ENCODE measurements around the gene HLF. TPM values are rescaled to one million over a fixed set of nuclear protein-coding genes. Genes with fewer than 3 reads are reported as not detected.
A peak's percentile ranks its signal among the peaks of the same experiment; 100 is the strongest.

Gene HLF
- total and polyA plus RNA-seq, 2 donors (not counting 1 experiment from before 2014, with no cell fraction given), result 0.10 TPM; not detected in 1

- H3K4me3 Mint-ChIP-seq, result peak overlapping the region; percentile 83
- ATAC-seq (ENCODE audit: low read depth) (no peak), DNase-seq (no peak)
- no peak overlapping the region for H3K27ac ChIP-seq (ENCODE audit: low read length in 2 of 2)
- intact Hi-C loops (cut with micrococcal nuclease), result loop anchor here (1.0 kb wide), 1 partner anchor 26 kb away; the partner anchor contains the start of gene HLF
- H3K4me1 ChIP-seq (ENCODE audit: control insufficient read depth in 2 of 2, insufficient read depth in 2 of 2, low read length in 2 of 2), result peaks cover 23 to 24% of the 10 kb centered on the region in 2 donors
- peaks cover 27% of the 10 kb centered on the region for H3K27me3 Mint-ChIP-seq
- no peaks in the 10 kb centered on the region for H3K36me3 ChIP-seq (replicated peaks in 1 of 2; ENCODE audit: control extremely low read depth in 1 of 2, control insufficient read depth in 1 of 2, extremely low read depth in 1 of 2, insufficient read depth in 2 of 2, low read length in 1 of 2)
- H3K79me2 ChIP-seq (ENCODE audit: control insufficient read depth, insufficient read depth, low read length), result no peaks in the 10 kb centered on the region
- ChIA-PET POLR2A (no interaction called here), CTCF (interaction anchor here (0.8 to 1.5 kb wide), 3 partner anchors 10 to 244 kb away, joined by 3 to 4 read pairs (median 4); no protein-coding TSS in a partner anchor)
- H3K9me3 ChIP-seq (ENCODE audit: control extremely low read depth in 1 of 3, control insufficient read depth in 2 of 3, insufficient read depth in 1 of 3, low read length in 2 of 3), result peaks cover 0 to 4% (median 0%) of the 10 kb centered on the region in 3 donors
- no peaks in the 10 kb centered on the region for H4K20me1 ChIP-seq (ENCODE audit: control insufficient read depth, insufficient read depth, low read length, poor library complexity, severe bottlenecking)
- H3K4me2 ChIP-seq (replicated peaks; ENCODE audit: low read depth, low read length, poor library complexity, severe bottlenecking), result peak overlapping the region; percentile 73
- H3K9me3 Mint-ChIP-seq (ENCODE audit: insufficient read depth), result peaks cover 5% of the 10 kb centered on the region
- 26% methylated on average over 4 of the region's 6 CpGs for WGBS (ENCODE audit: insufficient coverage)
- H3K27ac Mint-ChIP-seq, result no peak overlapping the region
- peak overlapping the region in 4 of 5 experiments; percentile 35 to 69 (median 50) for H3K4me3 ChIP-seq (ENCODE audit: control extremely low read depth in 1 of 5, extremely low read depth in 1 of 5, insufficient read depth in 1 of 5, low read depth in 2 of 5, low read length in 4 of 5)
- peak overlapping the region; percentile 47 for H3K9ac ChIP-seq (ENCODE audit: low read length)
- H3K27me3 ChIP-seq (replicated peaks in 1 of 4; ENCODE audit: control extremely low read depth in 1 of 4, control insufficient read depth in 3 of 4, insufficient read depth in 4 of 4, low read length in 3 of 4), result peaks cover 0 to 39% (median 34%) of the 10 kb centered on the region in 4 experiments
- peaks cover 26% of the 10 kb centered on the region for H3K4me1 Mint-ChIP-seq
- H2AFZ ChIP-seq (ENCODE audit: insufficient read depth, low read depth, low read length, poor library complexity, severe bottlenecking), result peak overlapping the region; percentile 57
- TF ChIP-seq EZH2 (IDR thresholded peaks at IDR 0.05; ENCODE audit: borderline replicate concordance, insufficient read depth, low read depth, low read length, poor library complexity, severe bottlenecking), result no peak
These were observed 26.9 kb upstream of the HLF start for GRCh38 chr17:55237841-55238178.

GRCh38 chr17:55238179-55238930, 26.4 kb upstream of the HLF start:
- 1% methylated on average over 62 of the region's 68 CpGs for WGBS (ENCODE audit: insufficient coverage)
- H3K27me3 Mint-ChIP-seq, result peaks cover 29% of the 10 kb centered on the region
- CTCF ChIA-PET, result interaction anchor here (1.5 kb wide), 1 partner anchor 11 kb away, joined by 3 read pairs; no protein-coding TSS in a partner anchor
- Histone ChIP-seq H3K36me3 (replicated peaks in 1 of 2; ENCODE audit: control extremely low read depth in 1 of 2, control insufficient read depth in 1 of 2, extremely low read depth in 1 of 2, insufficient read depth in 2 of 2, low read length in 1 of 2) (no peaks in the 10 kb centered on the region), H3K4me1 (ENCODE audit: control insufficient read depth in 2 of 2, insufficient read depth in 2 of 2, low read length in 2 of 2) (peaks cover 23 to 24% of the 10 kb centered on the region in 2 donors), H4K20me1 (ENCODE audit: control insufficient read depth, insufficient read depth, low read length, poor library complexity, severe bottlenecking) (no peaks in the 10 kb centered on the region), H2AFZ (ENCODE audit: insufficient read depth, low read depth, low read length, poor library complexity, severe bottlenecking) (peak overlapping the region; percentile 57), H3K27ac (ENCODE audit: low read length in 2 of 2) (no peak overlapping the region), H3K9me3 (ENCODE audit: control extremely low read depth in 1 of 3, control insufficient read depth in 2 of 3, insufficient read depth in 1 of 3, low read length in 2 of 3) (peaks cover 0 to 4% (median 0%) of the 10 kb centered on the region in 3 donors), H3K79me2 (ENCODE audit: control insufficient read depth, insufficient read depth, low read length) (no peaks in the 10 kb centered on the region), H3K27me3 (replicated peaks in 1 of 4; ENCODE audit: control extremely low read depth in 1 of 4, control insufficient read depth in 3 of 4, insufficient read depth in 4 of 4, low read length in 3 of 4) (peaks cover 0 to 39% (median 35%) of the 10 kb centered on the region in 4 experiments), H3K4me2 (replicated peaks; ENCODE audit: low read depth, low read length, poor library complexity, severe bottlenecking) (peak overlapping the region; percentile 73), H3K4me3 (ENCODE audit: control extremely low read depth in 1 of 5, extremely low read depth in 1 of 5, insufficient read depth in 1 of 5, low read depth in 2 of 5, low read length in 4 of 5) (peak overlapping the region; percentile 11 to 69 (median 42)), H3K9ac (ENCODE audit: low read length) (peak overlapping the region; percentile 47)
- no peak overlapping the region for H3K27ac Mint-ChIP-seq
- peaks cover 5% of the 10 kb centered on the region for H3K9me3 Mint-ChIP-seq (ENCODE audit: insufficient read depth)
- intact Hi-C loops (cut with micrococcal nuclease), result loop anchor here (1.0 kb wide), 1 partner anchor 26 kb away; the partner anchor contains the start of gene HLF
- peak; percentile 89 for ATAC-seq (ENCODE audit: low read depth)
- DNase-seq, result peak; percentile 78
- TF ChIP-seq, protein P1, sequence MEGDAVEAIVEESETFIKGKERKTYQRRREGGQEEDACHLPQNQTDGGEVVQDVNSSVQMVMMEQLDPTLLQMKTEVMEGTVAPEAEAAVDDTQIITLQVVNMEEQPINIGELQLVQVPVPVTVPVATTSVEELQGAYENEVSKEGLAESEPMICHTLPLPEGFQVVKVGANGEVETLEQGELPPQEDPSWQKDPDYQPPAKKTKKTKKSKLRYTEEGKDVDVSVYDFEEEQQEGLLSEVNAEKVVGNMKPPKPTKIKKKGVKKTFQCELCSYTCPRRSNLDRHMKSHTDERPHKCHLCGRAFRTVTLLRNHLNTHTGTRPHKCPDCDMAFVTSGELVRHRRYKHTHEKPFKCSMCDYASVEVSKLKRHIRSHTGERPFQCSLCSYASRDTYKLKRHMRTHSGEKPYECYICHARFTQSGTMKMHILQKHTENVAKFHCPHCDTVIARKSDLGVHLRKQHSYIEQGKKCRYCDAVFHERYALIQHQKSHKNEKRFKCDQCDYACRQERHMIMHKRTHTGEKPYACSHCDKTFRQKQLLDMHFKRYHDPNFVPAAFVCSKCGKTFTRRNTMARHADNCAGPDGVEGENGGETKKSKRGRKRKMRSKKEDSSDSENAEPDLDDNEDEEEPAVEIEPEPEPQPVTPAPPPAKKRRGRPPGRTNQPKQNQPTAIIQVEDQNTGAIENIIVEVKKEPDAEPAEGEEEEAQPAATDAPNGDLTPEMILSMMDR (IDR thresholded peaks at IDR 0.05), result no peak
- TF ChIP-seq EZH2 (IDR thresholded peaks at IDR 0.05; ENCODE audit: borderline replicate concordance, insufficient read depth, low read depth, low read length, poor library complexity, severe bottlenecking), result no peak
- peak overlapping the region; percentile 83 for H3K4me3 Mint-ChIP-seq
- peaks cover 26% of the 10 kb centered on the region for H3K4me1 Mint-ChIP-seq
- POLR2A ChIA-PET, result no interaction called here
